Measurements from ENCODE around the gene DOCK6. TPM values are rescaled to one million over a fixed set of nuclear protein-coding genes. Genes with fewer than 3 reads are reported as not detected.
A peak's percentile ranks its signal among the peaks of the same experiment; 100 is the strongest.

Gene DOCK6
- total RNA-seq, 1 experiment from 2014 or later: 19.4 TPM

DNA sequence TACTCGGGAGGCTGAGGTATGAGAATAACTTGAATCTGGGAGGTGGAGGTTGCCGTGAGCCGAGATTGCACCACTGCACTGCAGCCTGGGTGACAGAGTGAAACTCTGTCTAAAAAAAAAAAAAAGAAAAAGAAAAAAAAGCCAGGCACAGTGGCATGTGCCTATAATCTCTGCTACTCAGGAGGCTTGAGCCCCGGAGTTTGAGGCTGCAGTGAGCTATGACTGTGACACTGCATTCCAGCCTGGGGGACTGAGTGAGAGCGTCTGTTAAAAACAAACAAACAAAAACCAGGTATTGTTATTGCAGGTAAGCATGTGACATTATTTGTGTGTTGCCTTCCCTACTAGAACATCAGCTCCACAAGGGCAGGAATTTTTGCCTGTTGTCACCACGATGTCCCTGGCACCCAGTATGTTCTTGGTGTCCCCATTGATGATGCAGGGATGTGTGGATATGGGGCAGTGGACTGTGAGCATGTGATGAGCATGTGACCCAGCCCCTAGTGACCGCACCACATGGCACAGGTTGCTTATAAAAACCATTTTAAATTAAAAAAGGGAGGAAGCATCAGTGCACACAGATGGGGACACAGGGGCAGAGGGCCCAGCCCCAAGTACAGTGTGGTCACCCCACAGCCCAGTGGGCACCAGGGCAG, 63.4 kb downstream of the DOCK6 start:
- no peak for ATAC-seq
- Histone ChIP-seq H3K36me3 (ENCODE audit: control insufficient read depth, insufficient read depth, low read length) (no peaks in the 10 kb centered on the region), H3K27ac (ENCODE audit: low read length) (peak overlapping the region; percentile 82; the same call in 1 of the 2 replicates), H3K9me3 (ENCODE audit: control insufficient read depth, insufficient read depth, low read depth, low read length) (no peaks in the 10 kb centered on the region), H3K4me3 (ENCODE audit: low read depth in 2 of 2, low read length in 2 of 2) (no peak overlapping the region), H3K27me3 (ENCODE audit: control insufficient read depth, insufficient read depth, low read length) (no peaks in the 10 kb centered on the region), H3K4me1 (ENCODE audit: control insufficient read depth, insufficient read depth, low read length) (peaks cover 28% of the 10 kb centered on the region)
- in situ Hi-C loops (cut with HindIII; ENCODE audit: low pct_unique_long_range_greater_than_20kb, low sequenced_read_pairs) (no loop called here), intact Hi-C loops (cut with micrococcal nuclease; ENCODE audit: unreplicated experiment) (no loop called here)
- no peak for DNase-seq (ENCODE audit: low read depth, low spot score)
- TSS peak; percentile 72 for BruUV-seq (replicated peaks)
- ChIA-PET POLR2A (no interaction called here), CTCF (interaction anchor here (0.6 kb wide), 1 partner anchor 441 kb away, joined by 5 read pairs; no protein-coding TSS in a partner anchor)
- no peak for TF ChIP-seq REST (IDR thresholded peaks at IDR 0.05; ENCODE audit: insufficient read depth in 1 of 2, low read depth in 2 of 2, low read length in 1 of 2)
- no peak for TF ChIP-seq POLR2AphosphoS5 (IDR thresholded peaks at IDR 0.05; ENCODE audit: low read depth, low read length)
- TF ChIP-seq TCF7L2 (IDR thresholded peaks at IDR 0.05; ENCODE audit: low read depth, low read length): no peak
- TF ChIP-seq, protein P1, sequence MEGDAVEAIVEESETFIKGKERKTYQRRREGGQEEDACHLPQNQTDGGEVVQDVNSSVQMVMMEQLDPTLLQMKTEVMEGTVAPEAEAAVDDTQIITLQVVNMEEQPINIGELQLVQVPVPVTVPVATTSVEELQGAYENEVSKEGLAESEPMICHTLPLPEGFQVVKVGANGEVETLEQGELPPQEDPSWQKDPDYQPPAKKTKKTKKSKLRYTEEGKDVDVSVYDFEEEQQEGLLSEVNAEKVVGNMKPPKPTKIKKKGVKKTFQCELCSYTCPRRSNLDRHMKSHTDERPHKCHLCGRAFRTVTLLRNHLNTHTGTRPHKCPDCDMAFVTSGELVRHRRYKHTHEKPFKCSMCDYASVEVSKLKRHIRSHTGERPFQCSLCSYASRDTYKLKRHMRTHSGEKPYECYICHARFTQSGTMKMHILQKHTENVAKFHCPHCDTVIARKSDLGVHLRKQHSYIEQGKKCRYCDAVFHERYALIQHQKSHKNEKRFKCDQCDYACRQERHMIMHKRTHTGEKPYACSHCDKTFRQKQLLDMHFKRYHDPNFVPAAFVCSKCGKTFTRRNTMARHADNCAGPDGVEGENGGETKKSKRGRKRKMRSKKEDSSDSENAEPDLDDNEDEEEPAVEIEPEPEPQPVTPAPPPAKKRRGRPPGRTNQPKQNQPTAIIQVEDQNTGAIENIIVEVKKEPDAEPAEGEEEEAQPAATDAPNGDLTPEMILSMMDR (IDR thresholded peaks at IDR 0.05): no peak
- no peak for TF ChIP-seq SIN3A (IDR thresholded peaks at IDR 0.05; ENCODE audit: borderline replicate concordance, insufficient read depth, low read depth, low read length)

GRCh38 chr19:11198175-11198534, 64.2 kb downstream of the DOCK6 start:
- intact Hi-C loops (cut with micrococcal nuclease; ENCODE audit: unreplicated experiment) (no loop called here), in situ Hi-C loops (cut with HindIII; ENCODE audit: low pct_unique_long_range_greater_than_20kb, low sequenced_read_pairs) (no loop called here)
- Histone ChIP-seq H3K4me3 (ENCODE audit: low read depth in 2 of 2, low read length in 2 of 2) (peak overlapping the region; percentile 44 to 73), H3K4me1 (ENCODE audit: control insufficient read depth, insufficient read depth, low read length) (peaks cover 23% of the 10 kb centered on the region), H3K27ac (ENCODE audit: low read length) (peak overlapping the region; percentile 82; the same call in 1 of the 2 replicates), H3K36me3 (ENCODE audit: control insufficient read depth, insufficient read depth, low read length) (no peaks in the 10 kb centered on the region), H3K9me3 (ENCODE audit: control insufficient read depth, insufficient read depth, low read depth, low read length) (no peaks in the 10 kb centered on the region), H3K27me3 (ENCODE audit: control insufficient read depth, insufficient read depth, low read length) (no peaks in the 10 kb centered on the region)
- no TSS peak for BruUV-seq (replicated peaks)
- ATAC-seq (no peak), DNase-seq (ENCODE audit: low read depth, low spot score) (no peak)
- POLR2A ChIA-PET: no interaction called here
- TF ChIP-seq, protein P1 (IDR thresholded peaks at IDR 0.05): no peak
- TF ChIP-seq SIN3A (IDR thresholded peaks at IDR 0.05; ENCODE audit: borderline replicate concordance, insufficient read depth, low read depth, low read length): no peak
- no peak for TF ChIP-seq TCF7L2 (IDR thresholded peaks at IDR 0.05; ENCODE audit: low read depth, low read length)
- TF ChIP-seq POLR2AphosphoS5 (IDR thresholded peaks at IDR 0.05; ENCODE audit: low read depth, low read length): no peak
- no peak for TF ChIP-seq REST (IDR thresholded peaks at IDR 0.05; ENCODE audit: insufficient read depth in 1 of 2, low read depth in 2 of 2, low read length in 1 of 2)
- CTCF ChIA-PET: no interaction called here
